Body of pancreas (tissue), 4 donors: ENCODE data around the gene SAA1.

ENCODE experiments used
- CTCF ChIP-seq, 7 experiments: fragments of 450-650 bp in 4 of 7; fragments of 200-600 bp in 3 of 7; sonication (generic) in 3 of 7; IDR thresholded peaks; one replicate each; pipeline ENCODE4 v1.5.1; 2016 to 2019; ENCODE audit warnings: antibody characterized with exemption in 7 of 7
- POLR2A ChIP-seq, 3 donors: fragments of 450-650 bp; IDR thresholded peaks; one replicate each; pipeline ENCODE4 v1.6.1; 2016; ENCODE audit warnings: antibody characterized with exemption in 3 of 3, mild to moderate bottlenecking in 2 of 3

GRCh38 chr11:18270102-18270501, 4.0 kb downstream of the SAA1 start:
- TF ChIP-seq CTCF (IDR thresholded peaks at IDR 0.05) (no peak), POLR2A (IDR thresholded peaks at IDR 0.05) (no peak)
